Smooth muscle cell of bladder (primary cell): ENCODE results near the gene SDC4. TPM values are rescaled to one million over a fixed set of nuclear protein-coding genes. Genes with fewer than 3 reads are reported as not detected.

Experiments
- total RNA-seq: library from RNA; depleted of rRNA; stranded (reverse); fragments of >200 nt; gene quantifications from 2 replicates; pipeline ENCODE4 v1.2.3, GENCODE V29; 2014

The SDC4 gene
- 98.4 and 102 TPM in 2 replicates for total RNA-seq

GRCh38 chr20:45347936-45348778 lies at the start of gene SDC4:
Gene SDC4 (minus strand): TSS chr20:45348424. CDS start chr20:45348384, 40 bp downstream.

GRCh38 chr20:45378191-45378590 lies 30.0 kb upstream of the SDC4 start, which contains the start of gene TP53TG5:
Gene TP53TG5 (minus strand): TSS chr20:45378325. CDS start chr20:45378236, 89 bp downstream.

GRCh38 chr20:45362804-45363610 lies 14.8 kb upstream of the SDC4 start, which contains the start of gene SYS1:
Gene SYS1 (plus strand): TSS chr20:45363156. CDS start chr20:45363532, 376 bp downstream.

GRCh38 chr20:45308117-45308778 lies 40.0 kb downstream of the SDC4 start, which contains the start of gene MATN4:
Gene MATN4 (minus strand): TSS chr20:45308299. CDS start chr20:45305582, 2,717 bp downstream.

GRCh38 chr20:45306431-45306982 lies 41.7 kb downstream of the SDC4 start, which contains the start of gene RBPJL:
Gene RBPJL (plus strand): TSS chr20:45306840. CDS start chr20:45306923, 83 bp downstream.

Other genes with a start within 250 kb of the SDC4 start
- 0.14 and 0.65 TPM in 2 replicates for gene KCNS1, start 247.3 kb downstream of the SDC4 start, total RNA-seq
- not detected in 2 replicates for gene WFDC5, start 233.2 kb downstream of the SDC4 start, total RNA-seq
- not detected in 2 replicates for gene WFDC12, start 224.0 kb downstream of the SDC4 start, total RNA-seq
- gene PI3, start 173.5 kb downstream of the SDC4 start, total RNA-seq = not detected in 2 replicates
- not detected in 2 replicates for gene SEMG1, start 141.4 kb downstream of the SDC4 start, total RNA-seq
- gene SEMG2, start 127.1 kb downstream of the SDC4 start, total RNA-seq = not detected in 2 replicates
- gene SLPI, start 93.9 kb downstream of the SDC4 start, total RNA-seq = 2.3 and 2.6 TPM in 2 replicates
- gene RBPJL, start 41.6 kb downstream of the SDC4 start, total RNA-seq = not detected in 2 replicates
- gene MATN4, start 40.1 kb downstream of the SDC4 start, total RNA-seq = not detected in 2 replicates
- gene SYS1, start 14.7 kb upstream of the SDC4 start, total RNA-seq = 18.6 and 28.5 TPM in 2 replicates
- under 0.01 TPM in 1 of 2 replicates, not detected in the other for gene TP53TG5, start 29.9 kb upstream of the SDC4 start, total RNA-seq
- 0.71 and 1.1 TPM in 2 replicates for gene DBNDD2, start 59.9 kb upstream of the SDC4 start, total RNA-seq
- 21.6 and 23.3 TPM in 2 replicates for gene PIGT, start 67.7 kb upstream of the SDC4 start, total RNA-seq
- not detected in 2 replicates for gene WFDC2, start 121.3 kb upstream of the SDC4 start, total RNA-seq
- gene SPINT3, start 167.2 kb upstream of the SDC4 start, total RNA-seq = not detected in 2 replicates
- gene WFDC6, start 191.1 kb upstream of the SDC4 start, total RNA-seq = not detected in 2 replicates
- gene EPPIN, start 199.0 kb upstream of the SDC4 start, total RNA-seq = not detected in 2 replicates
- not detected in 2 replicates for gene WFDC8, start 230.9 kb upstream of the SDC4 start, total RNA-seq